Bronchial epithelial cell (primary cell): Measurements from ENCODE around the gene NDRG4. TPM values are rescaled to one million over a fixed set of nuclear protein-coding genes. Genes with fewer than 3 reads are reported as not detected.

Source experiments
- DNase-seq: peaks from one replicate; pipeline ENCODE4 v3.0.0-alpha.2; 2010; ENCODE audit warnings: low read depth
- FAIRE-seq: peaks from 2 replicates; lab custom pipeline; 2011; peaks lifted over from hg19 to GRCh38; lab: Jason Lieb, UNC
- H3K27me3 ChIP-seq: 2 replicates; pipeline ENCODE4 v1.5.1; 2011; ENCODE audit warnings: low read length; ENCODE audit not compliant: control insufficient read depth, insufficient read depth
- H3K36me3 ChIP-seq: 2 replicates; pipeline ENCODE4 v1.5.1; 2011; ENCODE audit warnings: low read length; ENCODE audit not compliant: control insufficient read depth, insufficient read depth
- H3K4me3 ChIP-seq: 2 replicates; pipeline ENCODE4 v1.5.1; 2011; ENCODE audit warnings: mild to moderate bottlenecking, low read depth, low read length, control low read depth
- CTCF ChIP-seq: IDR thresholded peaks from 2 replicates; pipeline ENCODE4 v1.5.1; 2011; ENCODE audit warnings: mild to moderate bottlenecking, moderate library complexity, low read length, control low read depth, inconsistent platforms; ENCODE audit not compliant: insufficient read depth, severe bottlenecking
- total RNA-seq: library from RNA; depleted of rRNA; stranded (reverse); fragments of >200 nt; gene quantifications from 2 replicates; pipeline ENCODE4 v1.2.1, GENCODE V29; 2014

The NDRG4 gene
- total RNA-seq, 1 donor from 2014 or later: 2.6 TPM

- no peak for FAIRE-seq
- DNase-seq: no peak
- Histone ChIP-seq H3K4me3 (no peak overlapping the region), H3K36me3 (peaks cover 16% of the 10 kb centered on the region), H3K27me3 (no peaks in the 10 kb centered on the region)
- TF ChIP-seq CTCF: no peak
Observed at GRCh38 chr16:58532414-58532813, 32.5 kb downstream of the NDRG4 start.

- peaks cover 22% of the 10 kb centered on the region for H3K36me3 ChIP-seq
Observed at GRCh38 chr16:58533751-58534470, 34.0 kb downstream of the NDRG4 start.

GRCh38 chr16:58535100-58535499, 35.2 kb downstream of the NDRG4 start:
- TF ChIP-seq CTCF: no peak
- Histone ChIP-seq H3K27me3 (no peaks in the 10 kb centered on the region), H3K36me3 (peaks cover 30% of the 10 kb centered on the region), H3K4me3 (no peak overlapping the region)
- DNase-seq (no peak), FAIRE-seq (no peak)

More at GRCh38 chr16:58533751-58534470, 34.0 kb downstream of the NDRG4 start:
- H3K4me3 ChIP-seq: no peak overlapping the region
- no peaks in the 10 kb centered on the region for H3K27me3 ChIP-seq
- no peak for TF ChIP-seq CTCF
- FAIRE-seq (no peak), DNase-seq (no peak)

GRCh38 chr16:58536278-58536677, 36.3 kb downstream of the NDRG4 start:
- FAIRE-seq (no peak), DNase-seq (no peak)
- no peak overlapping the region for H3K4me3 ChIP-seq
- no peak for TF ChIP-seq CTCF
- H3K36me3 ChIP-seq: peaks cover 30% of the 10 kb centered on the region
- no peaks in the 10 kb centered on the region for H3K27me3 ChIP-seq

- TF ChIP-seq CTCF: no peak
- DNase-seq (no peak), FAIRE-seq (no peak)
- Histone ChIP-seq H3K36me3 (peaks cover 34% of the 10 kb centered on the region), H3K27me3 (no peaks in the 10 kb centered on the region), H3K4me3 (no peak overlapping the region)
Observed at GRCh38 chr16:58537124-58537906, 37.4 kb downstream of the NDRG4 start.
